ENCODE data around the gene ITGA6. TPM values are rescaled to one million over a fixed set of nuclear protein-coding genes. Genes with fewer than 3 reads are reported as not detected.

Gene ITGA6
- 10 to 100 TPM; 38.1 to 99.7 (median 57.9) TPM for total RNA-seq

DNA sequence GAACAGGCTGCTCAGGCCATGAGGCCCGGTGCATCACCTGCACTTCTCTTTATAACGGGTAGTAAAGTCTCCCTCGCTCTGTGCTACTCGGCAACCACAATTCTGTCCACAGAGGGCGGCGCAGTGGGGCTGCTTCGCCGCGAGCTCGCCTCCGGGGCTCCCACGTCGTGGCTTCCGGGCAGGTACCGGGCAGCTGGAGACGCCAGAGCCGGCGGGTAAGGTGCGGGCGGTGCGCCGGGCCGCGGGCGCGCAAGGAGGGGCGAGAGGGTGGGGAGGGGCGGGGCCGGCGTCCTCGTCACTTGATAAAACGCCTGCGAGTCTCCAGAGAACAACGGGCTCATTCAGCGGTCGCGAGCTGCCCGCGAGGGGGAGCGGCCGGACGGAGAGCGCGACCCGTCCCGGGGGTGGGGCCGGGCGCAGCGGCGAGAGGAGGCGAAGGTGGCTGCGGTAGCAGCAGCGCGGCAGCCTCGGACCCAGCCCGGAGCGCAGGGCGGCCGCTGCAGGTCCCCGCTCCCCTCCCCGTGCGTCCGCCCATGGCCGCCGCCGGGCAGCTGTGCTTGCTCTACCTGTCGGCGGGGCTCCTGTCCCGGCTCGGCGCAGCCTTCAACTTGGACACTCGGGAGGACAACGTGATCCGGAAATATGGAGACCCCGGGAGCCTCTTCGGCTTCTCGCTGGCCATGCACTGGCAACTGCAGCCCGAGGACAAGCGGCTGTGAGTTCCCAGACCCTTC lies at the start of gene ITGA6:
Gene ITGA6, plus strand, starts transcription at position 331 of the 734 bp plus-strand sequence.
- Histone ChIP-seq H3K27me3 (no peaks in the 10 kb centered on the region), H3K36me3 (no peaks in the 10 kb centered on the region), H3K27ac (peak within 1 kb of the TSS; percentile 80 to 87 (median 82)), H3K9me3 (no peaks in the 10 kb centered on the region), H3K4me3 (peak within 1 kb of the TSS; percentile 63 to 93 (median 84)), H3K4me1 (peaks cover 15 to 43% (median 30%) of the 10 kb centered on the region in 4 donors)
- TF ChIP-seq POLR2A (IDR thresholded peaks at IDR 0.05) (peak in 3 of 4 donors; percentile 46 to 69 (median 64)), POLR2AphosphoS5 (IDR thresholded peaks at IDR 0.05) (peak in 1 of 2 donors; percentile 87), EP300 (IDR thresholded peaks at IDR 0.05) (no peak)
- TF ChIP-seq, protein P1, sequence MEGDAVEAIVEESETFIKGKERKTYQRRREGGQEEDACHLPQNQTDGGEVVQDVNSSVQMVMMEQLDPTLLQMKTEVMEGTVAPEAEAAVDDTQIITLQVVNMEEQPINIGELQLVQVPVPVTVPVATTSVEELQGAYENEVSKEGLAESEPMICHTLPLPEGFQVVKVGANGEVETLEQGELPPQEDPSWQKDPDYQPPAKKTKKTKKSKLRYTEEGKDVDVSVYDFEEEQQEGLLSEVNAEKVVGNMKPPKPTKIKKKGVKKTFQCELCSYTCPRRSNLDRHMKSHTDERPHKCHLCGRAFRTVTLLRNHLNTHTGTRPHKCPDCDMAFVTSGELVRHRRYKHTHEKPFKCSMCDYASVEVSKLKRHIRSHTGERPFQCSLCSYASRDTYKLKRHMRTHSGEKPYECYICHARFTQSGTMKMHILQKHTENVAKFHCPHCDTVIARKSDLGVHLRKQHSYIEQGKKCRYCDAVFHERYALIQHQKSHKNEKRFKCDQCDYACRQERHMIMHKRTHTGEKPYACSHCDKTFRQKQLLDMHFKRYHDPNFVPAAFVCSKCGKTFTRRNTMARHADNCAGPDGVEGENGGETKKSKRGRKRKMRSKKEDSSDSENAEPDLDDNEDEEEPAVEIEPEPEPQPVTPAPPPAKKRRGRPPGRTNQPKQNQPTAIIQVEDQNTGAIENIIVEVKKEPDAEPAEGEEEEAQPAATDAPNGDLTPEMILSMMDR (IDR thresholded peaks at IDR 0.05), result peak in 3 of 6 experiments; percentile 15 to 35 (median 18)
- 0% methylated on average over 23 to 53 of the region's 79 CpGs for WGBS, 2 donors
- DNase-seq (peak; percentile 71 to 94), ATAC-seq (ENCODE audit: low FRiP score in 2 of 2) (peak; percentile 72 to 79)

DNA sequence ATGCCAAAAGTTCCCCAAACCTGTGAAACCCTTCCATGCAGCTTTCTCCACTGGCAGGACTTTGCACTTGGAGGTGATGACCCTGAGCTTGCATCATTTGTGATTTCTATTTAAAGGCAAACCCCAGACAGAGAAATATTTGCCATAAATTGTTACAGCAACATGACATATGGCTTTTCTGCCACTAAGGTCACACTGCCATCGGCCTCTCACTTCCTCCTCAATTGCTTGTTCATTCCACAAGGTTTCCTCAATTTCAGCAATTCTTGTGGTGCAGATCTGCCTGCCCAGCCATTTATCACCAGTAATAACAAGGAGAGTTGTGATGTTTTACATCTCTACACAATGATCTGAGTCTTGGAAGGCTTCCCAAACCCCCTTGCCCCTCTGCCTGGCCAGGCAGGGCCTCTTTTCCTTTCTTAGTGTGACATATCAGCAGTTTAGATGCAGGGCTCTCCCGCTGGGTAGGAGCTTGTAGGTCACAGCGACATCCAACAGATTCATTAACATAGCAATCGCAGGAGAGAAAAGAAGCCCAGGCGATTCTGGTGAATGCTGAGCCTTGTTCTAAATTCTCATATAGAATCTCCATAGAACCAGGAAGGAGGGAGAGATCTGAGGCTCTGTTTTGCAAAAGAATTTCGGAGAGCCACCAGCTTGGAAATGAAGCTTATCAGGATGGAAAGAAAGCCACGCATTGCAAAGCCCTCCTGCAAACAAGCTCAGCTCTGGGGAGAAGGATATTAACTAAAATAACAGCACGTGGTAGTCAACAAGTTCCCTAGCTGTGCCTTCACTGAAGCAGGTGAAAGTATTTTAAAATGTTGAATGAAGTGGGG lies 46.7 kb upstream of the ITGA6 start:
- DNase-seq (no peak), ATAC-seq (ENCODE audit: low FRiP score in 2 of 2) (peak in 1 of 2 donors; percentile 60)
- Histone ChIP-seq H3K27ac (no peak overlapping the region), H3K27me3 (no peaks in the 10 kb centered on the region), H3K4me1 (peaks cover 6 to 23% (median 7%) of the 10 kb centered on the region in 4 donors), H3K9me3 (no peaks in the 10 kb centered on the region), H3K4me3 (no peak overlapping the region), H3K36me3 (no peaks in the 10 kb centered on the region)
- WGBS, 2 donors, result 39 to 50% methylated on average over 8 of the region's 8 CpGs
- TF ChIP-seq, protein P1 (IDR thresholded peaks at IDR 0.05), result no peak
- TF ChIP-seq EP300 (IDR thresholded peaks at IDR 0.05) (no peak), POLR2A (IDR thresholded peaks at IDR 0.05) (no peak), POLR2AphosphoS5 (IDR thresholded peaks at IDR 0.05) (no peak)

DNA sequence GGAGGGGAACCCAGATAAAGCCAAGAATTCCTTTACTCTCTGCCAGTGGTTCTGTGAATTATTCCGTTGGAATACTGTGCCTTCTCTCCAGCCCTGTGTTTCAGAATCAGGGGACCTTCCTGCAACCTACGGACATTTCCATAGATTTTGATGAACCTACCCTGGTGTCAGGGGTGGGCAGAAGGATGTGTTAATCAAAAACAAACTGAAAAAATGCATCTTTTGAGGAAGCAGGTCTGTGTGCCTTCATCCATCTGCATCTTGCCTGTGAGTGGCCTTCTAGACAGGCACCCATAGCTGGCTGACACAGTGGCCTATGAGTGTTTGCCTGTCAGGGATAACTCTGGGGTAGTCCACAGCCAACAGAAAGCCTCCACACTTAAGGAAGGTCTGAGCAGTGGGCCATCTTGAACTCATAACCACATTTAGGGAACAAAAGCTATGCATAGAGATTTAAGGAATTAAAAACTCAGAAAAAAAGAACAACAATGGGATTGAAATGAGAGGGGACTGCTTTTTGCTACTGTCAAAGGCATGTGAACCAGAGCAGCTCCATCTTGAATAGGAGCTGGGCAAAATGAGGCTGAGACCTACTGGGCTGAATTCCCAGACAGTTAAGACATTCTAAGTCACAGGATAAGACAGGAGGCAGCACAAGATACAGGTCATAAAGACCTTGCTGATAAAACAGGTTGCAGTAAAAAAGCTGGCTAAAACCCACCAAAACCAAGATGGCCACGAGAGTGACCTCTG lies 45.9 kb upstream of the ITGA6 start:
- no peaks in the 10 kb centered on the region for H3K9me3 ChIP-seq
- H3K36me3 ChIP-seq, result no peaks in the 10 kb centered on the region
- ATAC-seq (ENCODE audit: low FRiP score in 2 of 2), result no peak
- H3K4me1 ChIP-seq, result peaks cover 4 to 22% (median 6%) of the 10 kb centered on the region in 4 donors
- no peak overlapping the region for H3K4me3 ChIP-seq
- no peak overlapping the region for H3K27ac ChIP-seq
- TF ChIP-seq POLR2AphosphoS5 (IDR thresholded peaks at IDR 0.05) (no peak), EP300 (IDR thresholded peaks at IDR 0.05) (no peak)
- TF ChIP-seq, protein P1 (IDR thresholded peaks at IDR 0.05), result no peak
- DNase-seq, result no peak
- H3K27me3 ChIP-seq, result no peaks in the 10 kb centered on the region
- 69 to 77% methylated on average over 3 of the region's 3 CpGs for WGBS, 2 donors

DNA sequence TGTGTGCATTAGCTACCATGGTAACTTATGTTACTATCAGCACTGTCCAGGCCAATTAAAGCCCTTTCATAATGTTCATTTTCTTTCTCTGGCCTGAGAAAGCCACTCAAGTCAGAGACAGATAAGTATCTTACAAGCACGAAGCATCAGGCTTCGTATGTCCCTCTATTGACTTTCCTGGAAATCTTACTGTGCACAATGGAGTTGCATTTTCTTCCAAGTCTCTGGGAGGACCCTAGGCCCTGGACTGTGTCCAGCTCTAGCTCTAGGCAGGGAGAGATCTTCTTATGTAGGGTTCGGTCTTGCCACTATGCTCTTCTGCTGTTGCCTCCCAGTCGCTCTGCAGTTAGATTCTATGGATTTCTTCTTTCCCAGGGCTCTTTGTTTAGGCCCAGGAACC lies 40.0 kb upstream of the ITGA6 start:
- H3K27ac ChIP-seq, result no peak overlapping the region
- no peaks in the 10 kb centered on the region for H3K9me3 ChIP-seq
- no peaks in the 10 kb centered on the region for H3K36me3 ChIP-seq
- no peak overlapping the region for H3K4me3 ChIP-seq
- peaks cover 0 to 8% (median 0%) of the 10 kb centered on the region in 4 donors for H3K4me1 ChIP-seq
- ATAC-seq (ENCODE audit: low FRiP score in 2 of 2) (no peak), DNase-seq (no peak)
- 72 to 80% methylated on average over 4 of the region's 4 CpGs for whole genome bisulfite sequencing, 2 donors
- no peaks in the 10 kb centered on the region for H3K27me3 ChIP-seq
- TF ChIP-seq POLR2AphosphoS5 (IDR thresholded peaks at IDR 0.05), result no peak

All from upper lobe of left lung (tissue), 6 donors.